Measurements from ENCODE around the gene SNX17. TPM values are rescaled to one million over a fixed set of nuclear protein-coding genes. Genes with fewer than 3 reads are reported as not detected.

SNX17 gene
- total and polyA plus RNA-seq, 3 experiments from 2014 or later = 122 to 211 (median 130) TPM

GRCh38 chr2:27378096-27378808 is 7.8 kb downstream of the SNX17 start:
- peaks cover 20% of the 10 kb centered on the region for H3K4me1 ChIP-seq (ENCODE audit: insufficient read depth, low read length)
- no peaks in the 10 kb centered on the region for H3K27me3 ChIP-seq (ENCODE audit: insufficient read depth, low read length, poor library complexity, severe bottlenecking)
- Mint-ChIP-seq H3K4me1 (peaks cover 29 to 37% (median 32%) of the 10 kb centered on the region in 3 donors), H3K27ac (peak overlapping the region in 3 of 8 donors; percentile 42 to 77 (median 72)), H3K27me3 (no peaks in the 10 kb centered on the region), H3K9me3 (no peaks in the 10 kb centered on the region), H3K36me3 (peaks cover 0 to 88% (median 14%) of the 10 kb centered on the region in 3 donors), H3K4me3 (peak overlapping the region in 2 of 7 donors; percentile 6 to 80)
- no peaks in the 10 kb centered on the region for H3K9me3 ChIP-seq (ENCODE audit: low read length)
- H3K36me3 ChIP-seq (ENCODE audit: insufficient read depth, low read length) = peaks cover 40% of the 10 kb centered on the region
- no peak overlapping the region for H3K4me3 ChIP-seq (ENCODE audit: low read length)
- CTCF ChIA-PET = interaction anchor here (1.5 to 4.0 kb wide), 2 partner anchors 8 to 14 kb away, joined by 3 to 21 read pairs; partner anchors contain the start of genes EIF2B4 and SNX17
- H3K27ac ChIP-seq (ENCODE audit: low read depth, low read length) = no peak overlapping the region
- POLR2A ChIA-PET = interaction anchor here (1.4 kb wide), 2 partner anchors 8 to 31 kb away, joined by 4 read pairs; partner anchors contain the start of genes EIF2B4 and PPM1G
- no peak for DNase-seq

- DNase-seq = no peak
- Histone ChIP-seq H3K27me3 (ENCODE audit: insufficient read depth, low read length, poor library complexity, severe bottlenecking) (no peaks in the 10 kb centered on the region), H3K4me1 (ENCODE audit: insufficient read depth, low read length) (peaks cover 20% of the 10 kb centered on the region), H3K9me3 (ENCODE audit: low read length) (no peaks in the 10 kb centered on the region), H3K36me3 (ENCODE audit: insufficient read depth, low read length) (peaks cover 41% of the 10 kb centered on the region), H3K4me3 (ENCODE audit: low read length) (no peak overlapping the region), H3K27ac (ENCODE audit: low read depth, low read length) (no peak overlapping the region)
- Mint-ChIP-seq H3K4me1 (peaks cover 28 to 37% (median 29%) of the 10 kb centered on the region in 3 donors), H3K27ac (peak overlapping the region in 7 of 8 donors; percentile 92 to 97 (median 95)), H3K9me3 (no peaks in the 10 kb centered on the region), H3K36me3 (peaks cover 0 to 88% (median 19%) of the 10 kb centered on the region in 3 donors), H3K27me3 (no peaks in the 10 kb centered on the region), H3K4me3 (peak overlapping the region in 4 of 7 donors; percentile 88 to 93 (median 91))
- CTCF ChIA-PET = interaction anchor here (1.5 to 4.0 kb wide), 3 partner anchors 8 to 31 kb away, joined by 3 to 21 read pairs (median 7); partner anchors contain the start of genes EIF2B4, PPM1G and SNX17
- POLR2A ChIA-PET = interaction anchor here (1.4 to 2.6 kb wide), 3 partner anchors 7 to 31 kb away, joined by 4 to 18 read pairs (median 4); partner anchors contain the start of genes EIF2B4 and PPM1G
These were observed 8.4 kb downstream of the SNX17 start for GRCh38 chr2:27378809-27379290.

GRCh38 chr2:27379383-27379835 is 9.0 kb downstream of the SNX17 start:
- H3K4me3 ChIP-seq (ENCODE audit: low read length) = peak overlapping the region; percentile 78

GRCh38 chr2:27379836-27380625 is 9.6 kb downstream of the SNX17 start:
- DNase-seq = peak in 4 of 5 donors; percentile 26 to 68 (median 46)

More at GRCh38 chr2:27379383-27379835, 9.0 kb downstream of the SNX17 start:
- no peak for DNase-seq
- no peaks in the 10 kb centered on the region for H3K27me3 ChIP-seq (ENCODE audit: insufficient read depth, low read length, poor library complexity, severe bottlenecking)
- peaks cover 0 to 88% (median 24%) of the 10 kb centered on the region in 3 donors for H3K36me3 Mint-ChIP-seq
- CTCF ChIA-PET = interaction anchor here (1.5 to 4.0 kb wide), 3 partner anchors 9 to 30 kb away, joined by 3 to 21 read pairs (median 7); partner anchors contain the start of genes EIF2B4, PPM1G and SNX17
- H3K27me3 Mint-ChIP-seq = no peaks in the 10 kb centered on the region
- H3K9me3 Mint-ChIP-seq = no peaks in the 10 kb centered on the region
- H3K4me3 Mint-ChIP-seq = peak overlapping the region; percentile 87 to 95 (median 90)
- H3K9me3 ChIP-seq (ENCODE audit: low read length) = no peaks in the 10 kb centered on the region
- peaks cover 43% of the 10 kb centered on the region for H3K36me3 ChIP-seq (ENCODE audit: insufficient read depth, low read length)
- peak overlapping the region; percentile 92 to 97 (median 95) for H3K27ac Mint-ChIP-seq
- POLR2A ChIA-PET = interaction anchor here (1.4 to 2.6 kb wide), 4 partner anchors 8 to 30 kb away, joined by 4 to 18 read pairs (median 6); partner anchors contain the start of genes EIF2B4, GTF3C2 and PPM1G
- peaks cover 20% of the 10 kb centered on the region for H3K4me1 ChIP-seq (ENCODE audit: insufficient read depth, low read length)
- peaks cover 28 to 37% (median 29%) of the 10 kb centered on the region in 3 donors for H3K4me1 Mint-ChIP-seq
- H3K27ac ChIP-seq (ENCODE audit: low read depth, low read length) = peak overlapping the region; percentile 83

GRCh38 chr2:27380626-27381545 is 10.5 kb downstream of the SNX17 start, which contains the start of gene ZNF513:
Gene ZNF513, minus strand, starts transcription at chr2:27380734. Its CDS starts 208 bp downstream, at chr2:27380526.
- Mint-ChIP-seq H3K9me3 (no peaks in the 10 kb centered on the region), H3K4me1 (peaks cover 23 to 36% (median 28%) of the 10 kb centered on the region in 3 donors), H3K27ac (peak within 1 kb of the TSS; percentile 92 to 97 (median 96)), H3K4me3 (peak within 1 kb of the TSS; percentile 87 to 95 (median 90)), H3K27me3 (no peaks in the 10 kb centered on the region), H3K36me3 (peaks cover 0 to 87% (median 22%) of the 10 kb centered on the region in 3 donors)
- Histone ChIP-seq H3K4me1 (ENCODE audit: insufficient read depth, low read length) (peaks cover 20% of the 10 kb centered on the region), H3K9me3 (ENCODE audit: low read length) (no peaks in the 10 kb centered on the region), H3K27ac (ENCODE audit: low read depth, low read length) (peak within 1 kb of the TSS; percentile 83), H3K4me3 (ENCODE audit: low read length) (peak within 1 kb of the TSS; percentile 78), H3K36me3 (ENCODE audit: insufficient read depth, low read length) (peaks cover 34% of the 10 kb centered on the region), H3K27me3 (ENCODE audit: insufficient read depth, low read length, poor library complexity, severe bottlenecking) (no peaks in the 10 kb centered on the region)
- ChIA-PET POLR2A (interaction anchor here (0.6 to 2.6 kb wide), 5 partner anchors 9 to 48 kb away, joined by 3 to 18 read pairs (median 7); partner anchors contain the start of genes GTF3C2 and PPM1G), CTCF (interaction anchor here (1.9 to 4.0 kb wide), 2 partner anchors 11 to 29 kb away, joined by 7 to 21 read pairs; partner anchors contain the start of genes EIF2B4, PPM1G and SNX17)
- peak; percentile 78 to 87 (median 84) for DNase-seq

More at GRCh38 chr2:27379836-27380625, 9.6 kb downstream of the SNX17 start:
- peaks cover 37% of the 10 kb centered on the region for H3K36me3 ChIP-seq (ENCODE audit: insufficient read depth, low read length)
- POLR2A ChIA-PET = interaction anchor here (1.3 to 2.6 kb wide), 5 partner anchors 8 to 49 kb away, joined by 3 to 18 read pairs (median 7); partner anchors contain the start of genes EIF2B4, GTF3C2 and PPM1G
- H3K4me3 ChIP-seq (ENCODE audit: low read length) = peak overlapping the region; percentile 78
- CTCF ChIA-PET = interaction anchor here (1.5 to 4.0 kb wide), 3 partner anchors 10 to 30 kb away, joined by 3 to 21 read pairs (median 7); partner anchors contain the start of genes EIF2B4, PPM1G and SNX17
- H3K9me3 ChIP-seq (ENCODE audit: low read length) = no peaks in the 10 kb centered on the region
- H3K4me1 Mint-ChIP-seq = peaks cover 23 to 37% (median 28%) of the 10 kb centered on the region in 3 donors
- H3K27ac Mint-ChIP-seq = peak overlapping the region; percentile 92 to 97 (median 95)
- H3K27ac ChIP-seq (ENCODE audit: low read depth, low read length) = peak overlapping the region; percentile 83
- peaks cover 20% of the 10 kb centered on the region for H3K4me1 ChIP-seq (ENCODE audit: insufficient read depth, low read length)
- H3K27me3 Mint-ChIP-seq = no peaks in the 10 kb centered on the region
- peaks cover 0 to 88% (median 18%) of the 10 kb centered on the region in 3 donors for H3K36me3 Mint-ChIP-seq
- H3K4me3 Mint-ChIP-seq = peak overlapping the region; percentile 87 to 95 (median 90)
- no peaks in the 10 kb centered on the region for H3K9me3 Mint-ChIP-seq
- no peaks in the 10 kb centered on the region for H3K27me3 ChIP-seq (ENCODE audit: insufficient read depth, low read length, poor library complexity, severe bottlenecking)

GRCh38 chr2:27381577-27382181 is 11.3 kb downstream of the SNX17 start:
- Mint-ChIP-seq H3K36me3 (peaks cover 0 to 84% (median 21%) of the 10 kb centered on the region in 3 donors), H3K27ac (peak overlapping the region; percentile 87 to 97 (median 94)), H3K27me3 (no peaks in the 10 kb centered on the region), H3K4me3 (peak overlapping the region; percentile 62 to 95 (median 90)), H3K4me1 (peaks cover 23 to 34% (median 28%) of the 10 kb centered on the region in 3 donors), H3K9me3 (no peaks in the 10 kb centered on the region)
- Histone ChIP-seq H3K4me3 (ENCODE audit: low read length) (no peak overlapping the region), H3K36me3 (ENCODE audit: insufficient read depth, low read length) (peaks cover 29% of the 10 kb centered on the region), H3K9me3 (ENCODE audit: low read length) (no peaks in the 10 kb centered on the region), H3K27me3 (ENCODE audit: insufficient read depth, low read length, poor library complexity, severe bottlenecking) (no peaks in the 10 kb centered on the region), H3K27ac (ENCODE audit: low read depth, low read length) (peak overlapping the region; percentile 74), H3K4me1 (ENCODE audit: insufficient read depth, low read length) (peaks cover 20% of the 10 kb centered on the region)
- ChIA-PET CTCF (interaction anchor here (4.0 kb wide), 1 partner anchor 11 kb away, joined by 21 read pairs; the partner anchor contains the start of genes EIF2B4 and SNX17), POLR2A (no interaction called here)
- DNase-seq = no peak
